Mononuclear cell (primary cell): Measurements from ENCODE around the gene RASEF. TPM values are rescaled to one million over a fixed set of nuclear protein-coding genes. Genes with fewer than 3 reads are reported as not detected.

ENCODE experiments used
- H3K27me3 ChIP-seq: 2 replicates; pipeline ENCODE4 v1.6.0; 2011; ENCODE audit warnings: low read length, control low read depth; ENCODE audit not compliant: insufficient read depth
- H3K4me1 ChIP-seq: 2 replicates; pipeline ENCODE4 v1.5.1; 2011; ENCODE audit warnings: mild to moderate bottlenecking, low read length, control low read depth; ENCODE audit not compliant: insufficient read depth
- H3K4me3 ChIP-seq: 2 replicates; pipeline ENCODE4 v1.5.1; 2011; ENCODE audit warnings: mild to moderate bottlenecking, low read length, moderate library complexity
- H3K9me3 ChIP-seq: 2 replicates; pipeline ENCODE4 v1.5.1; 2011; ENCODE audit warnings: low read depth, mild to moderate bottlenecking, control low read depth, low read length
- total RNA-seq: library from RNA; depleted of rRNA; stranded (reverse); fragments of >200 nt; gene quantifications from one replicate; pipeline ENCODE4 v1.2.3, GENCODE V29; 2012

The RASEF gene
- total RNA-seq, 1 donor, result under 0.01 TPM

DNA sequence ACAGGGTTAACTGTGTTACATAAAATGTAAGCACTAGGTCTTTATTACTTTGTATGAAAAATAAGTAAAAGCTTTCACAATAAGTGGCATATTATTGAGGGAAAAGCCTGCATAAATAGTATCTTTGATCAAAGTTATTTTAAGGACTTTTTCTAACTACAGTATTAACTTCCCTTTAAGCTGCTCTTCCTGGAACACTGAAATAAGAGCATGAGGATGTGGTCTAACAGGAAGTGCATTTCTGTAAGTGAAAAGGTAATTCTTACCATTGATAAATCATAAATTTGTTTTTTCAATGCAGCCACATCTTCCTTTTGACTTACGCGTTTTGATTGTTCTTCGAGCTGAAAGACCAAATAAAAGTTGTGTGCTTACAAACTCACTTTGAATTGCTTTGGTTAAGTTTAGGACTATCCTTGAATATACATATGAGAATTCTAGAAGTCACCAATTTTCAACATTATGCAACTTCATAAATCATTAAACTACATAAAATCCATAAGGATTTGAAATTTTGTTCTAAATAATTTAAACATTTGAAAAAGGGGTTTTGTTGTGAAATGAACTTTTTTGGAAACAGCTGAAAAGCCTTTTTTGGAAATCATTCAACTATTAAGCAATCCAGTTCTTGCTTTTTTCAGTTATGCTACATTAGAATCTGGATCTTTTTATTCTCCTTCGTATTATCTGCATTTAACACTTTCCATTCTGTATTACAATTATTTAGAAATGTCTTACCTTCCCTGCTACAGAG, 50.6 kb downstream of the RASEF start:
- Histone ChIP-seq H3K27me3 (no peaks in the 10 kb centered on the region), H3K4me3 (no peak overlapping the region), H3K4me1 (no peaks in the 10 kb centered on the region), H3K9me3 (no peaks in the 10 kb centered on the region)

DNA sequence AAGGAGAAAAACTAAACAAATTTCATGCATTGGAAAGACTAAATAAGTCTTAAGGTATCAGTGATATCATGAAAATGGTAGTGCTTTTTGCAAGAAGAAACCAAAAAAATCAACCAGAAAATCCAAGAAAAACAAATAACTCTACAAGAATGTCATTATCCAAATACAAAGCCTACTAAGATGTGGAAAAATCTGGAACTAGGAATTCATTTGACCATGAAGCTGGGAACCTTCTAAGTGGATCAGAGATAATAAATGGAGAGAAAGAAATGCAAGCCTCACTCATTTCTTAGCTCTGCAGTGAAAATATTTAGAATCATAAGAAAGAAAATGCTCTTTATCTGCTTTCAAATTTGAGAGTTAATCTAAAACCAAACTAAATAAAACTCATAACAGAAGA, 51.3 kb downstream of the RASEF start:
- H3K27me3 ChIP-seq, result no peaks in the 10 kb centered on the region
- no peaks in the 10 kb centered on the region for H3K4me1 ChIP-seq
- no peak overlapping the region for H3K4me3 ChIP-seq
- no peaks in the 10 kb centered on the region for H3K9me3 ChIP-seq

DNA sequence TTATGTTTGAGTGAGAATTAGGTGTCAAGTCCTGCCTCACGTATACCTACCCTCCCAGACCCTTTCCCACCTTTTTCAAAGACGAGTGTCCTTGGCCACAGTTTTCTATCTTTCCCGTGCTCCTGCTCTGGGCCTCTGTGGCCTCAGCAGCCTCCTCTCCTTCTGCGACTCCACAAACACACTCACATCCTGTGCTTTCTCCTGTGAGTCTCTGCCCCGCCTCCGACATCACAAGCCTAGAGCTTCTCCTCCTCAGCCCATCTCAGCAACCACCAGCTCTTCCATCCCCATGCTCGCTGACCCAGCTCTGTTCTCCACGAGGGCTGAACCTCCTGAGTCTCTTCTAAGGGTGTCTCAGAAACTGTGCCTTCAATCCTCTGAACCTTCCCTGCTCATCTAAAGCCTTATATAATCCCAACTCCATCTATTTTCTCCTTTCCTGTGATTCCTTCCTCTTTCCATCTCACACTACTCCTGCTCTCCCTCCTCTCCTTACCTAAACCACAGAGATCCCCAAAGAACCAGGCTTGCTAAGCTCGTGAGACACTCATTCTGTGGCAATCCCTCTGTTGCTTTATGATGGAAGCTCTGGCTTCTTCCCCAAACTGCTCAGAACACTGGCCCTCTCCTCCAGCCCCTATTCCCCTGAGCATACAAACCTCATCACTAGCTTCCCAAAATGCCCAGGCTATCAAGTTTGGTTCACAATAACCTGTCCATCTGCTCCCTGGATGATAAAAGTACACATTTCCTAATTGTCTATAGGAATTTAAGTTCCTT, 55.2 kb downstream of the RASEF start:
- H3K27me3 ChIP-seq, result no peaks in the 10 kb centered on the region
- no peak overlapping the region for H3K4me3 ChIP-seq
- H3K9me3 ChIP-seq, result no peaks in the 10 kb centered on the region
- H3K4me1 ChIP-seq, result no peaks in the 10 kb centered on the region

GRCh38 chr9:83006378-83006777, 56.6 kb downstream of the RASEF start:
- H3K27me3 ChIP-seq, result no peaks in the 10 kb centered on the region
- no peaks in the 10 kb centered on the region for H3K4me1 ChIP-seq

DNA sequence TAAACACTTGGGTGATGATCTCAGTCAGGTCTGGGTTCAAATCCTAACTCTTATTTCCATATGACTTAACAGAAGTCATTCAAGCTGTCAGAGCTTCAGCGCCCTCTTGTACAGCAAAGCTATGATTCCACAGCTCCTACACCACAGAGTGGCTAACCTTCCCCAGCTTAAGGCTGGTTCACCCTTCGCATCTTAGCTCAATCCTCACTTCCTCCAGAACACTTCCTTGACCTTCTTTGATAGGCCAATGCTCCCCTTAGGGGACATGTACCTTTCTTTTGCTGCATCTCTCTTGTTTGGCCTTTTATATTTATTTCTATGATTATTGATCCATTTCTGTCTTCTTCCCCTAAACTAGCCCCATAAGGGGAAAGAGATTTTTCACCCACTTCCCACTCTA, 57.0 kb downstream of the RASEF start:
- H3K27me3 ChIP-seq, result no peaks in the 10 kb centered on the region
- no peaks in the 10 kb centered on the region for H3K4me1 ChIP-seq
- H3K4me3 ChIP-seq, result no peak overlapping the region
- H3K9me3 ChIP-seq, result no peaks in the 10 kb centered on the region

More at GRCh38 chr9:83006378-83006777, 56.6 kb downstream of the RASEF start:
- H3K4me3 ChIP-seq, result no peak overlapping the region
- no peaks in the 10 kb centered on the region for H3K9me3 ChIP-seq

DNA sequence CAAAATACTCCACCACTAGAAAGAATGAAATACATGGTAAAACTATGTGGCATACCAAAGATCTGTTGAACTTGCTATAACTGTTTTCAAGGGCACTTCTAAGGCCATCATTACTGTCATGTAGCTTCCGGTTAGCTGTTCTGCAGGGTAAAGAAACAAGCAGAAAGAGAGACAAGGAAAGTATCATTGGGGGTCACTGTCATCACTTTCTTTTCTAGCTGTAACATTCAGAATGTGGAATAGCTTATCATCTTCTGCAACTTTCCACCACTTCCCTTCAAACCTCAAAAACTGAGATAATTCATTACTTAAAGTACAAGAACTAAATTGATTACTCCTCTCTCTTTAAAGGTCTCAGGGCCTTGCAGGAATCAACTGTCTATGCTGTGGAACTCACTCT, 57.6 kb downstream of the RASEF start:
- no peak overlapping the region for H3K4me3 ChIP-seq
- no peaks in the 10 kb centered on the region for H3K4me1 ChIP-seq
- H3K27me3 ChIP-seq, result no peaks in the 10 kb centered on the region
- no peaks in the 10 kb centered on the region for H3K9me3 ChIP-seq

DNA sequence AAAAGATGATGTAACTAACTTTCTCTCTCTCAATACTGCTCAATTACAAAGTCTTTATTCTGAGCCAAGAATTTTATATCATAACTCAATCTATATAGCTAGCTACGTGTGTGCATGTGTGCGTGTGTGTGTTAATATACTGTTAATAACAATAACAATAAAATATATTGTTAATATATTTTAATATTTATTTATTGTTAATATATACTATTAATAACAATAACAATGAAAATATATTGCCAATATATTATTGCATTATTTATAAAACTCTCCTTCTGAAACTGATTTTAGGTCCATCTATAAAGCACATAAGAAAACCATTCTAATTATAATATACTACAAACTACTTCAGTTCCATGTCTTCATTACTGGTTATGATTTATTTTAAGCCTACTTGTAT, 60.6 kb downstream of the RASEF start:
- no peaks in the 10 kb centered on the region for H3K4me1 ChIP-seq
- no peaks in the 10 kb centered on the region for H3K27me3 ChIP-seq
- no peak overlapping the region for H3K4me3 ChIP-seq
- no peaks in the 10 kb centered on the region for H3K9me3 ChIP-seq

DNA sequence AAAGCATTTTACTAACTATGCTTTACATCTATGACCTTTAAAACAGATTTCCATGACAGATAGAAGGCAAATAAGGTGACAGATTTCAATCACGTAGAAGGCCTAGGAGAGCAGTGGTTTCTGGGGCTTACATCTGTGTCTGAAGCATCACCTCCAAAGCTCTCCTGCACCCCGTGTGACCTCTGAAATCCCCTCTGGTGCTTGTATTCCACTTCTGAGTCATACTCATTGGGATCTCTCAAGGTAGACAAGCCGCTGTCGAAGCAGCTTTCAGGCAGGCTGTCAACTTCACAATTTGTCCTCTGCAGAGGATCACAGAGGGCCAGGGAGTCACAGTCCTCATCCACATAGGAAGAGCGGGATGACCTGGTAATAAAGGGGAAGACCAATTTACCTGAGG, 62.2 kb downstream of the RASEF start:
- Histone ChIP-seq H3K4me1 (no peaks in the 10 kb centered on the region), H3K27me3 (no peaks in the 10 kb centered on the region), H3K9me3 (no peaks in the 10 kb centered on the region), H3K4me3 (no peak overlapping the region)

- Histone ChIP-seq H3K4me3 (no peak overlapping the region), H3K9me3 (no peaks in the 10 kb centered on the region), H3K4me1 (no peaks in the 10 kb centered on the region), H3K27me3 (no peaks in the 10 kb centered on the region)
Measured at GRCh38 chr9:82998409-82998808, 64.5 kb downstream of the RASEF start.

GRCh38 chr9:82997476-82998140, 65.3 kb downstream of the RASEF start:
- Histone ChIP-seq H3K4me1 (no peaks in the 10 kb centered on the region), H3K9me3 (no peaks in the 10 kb centered on the region), H3K4me3 (no peak overlapping the region), H3K27me3 (no peaks in the 10 kb centered on the region)

GRCh38 chr9:82996941-82997340, 66.0 kb downstream of the RASEF start:
- H3K9me3 ChIP-seq, result no peaks in the 10 kb centered on the region

GRCh38 chr9:82993856-82994605, 68.9 kb downstream of the RASEF start:
- H3K4me1 ChIP-seq, result no peaks in the 10 kb centered on the region
- no peak overlapping the region for H3K4me3 ChIP-seq
- H3K27me3 ChIP-seq, result no peaks in the 10 kb centered on the region
- no peaks in the 10 kb centered on the region for H3K9me3 ChIP-seq

More at GRCh38 chr9:82996941-82997340, 66.0 kb downstream of the RASEF start:
- Histone ChIP-seq H3K27me3 (no peaks in the 10 kb centered on the region), H3K4me1 (no peaks in the 10 kb centered on the region), H3K4me3 (no peak overlapping the region)

DNA sequence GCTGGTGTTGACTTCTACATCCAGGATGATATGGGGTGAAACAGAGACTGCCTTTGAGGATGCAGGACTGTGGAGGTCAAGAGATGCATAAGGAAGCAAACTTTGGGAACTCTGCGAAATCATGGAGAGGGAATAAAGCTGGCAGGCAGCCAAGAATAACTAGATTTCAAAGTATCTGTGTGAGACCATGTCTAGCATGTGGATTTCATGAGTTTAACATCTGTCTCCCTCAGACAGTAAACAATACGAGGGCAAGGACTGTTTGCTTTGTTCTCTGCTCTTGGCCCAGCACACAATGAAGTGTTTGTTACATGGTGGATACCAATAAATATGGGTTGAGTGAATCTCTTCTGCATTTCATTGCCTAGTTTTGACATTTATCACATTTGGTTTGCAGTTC, 71.3 kb downstream of the RASEF start:
- Histone ChIP-seq H3K9me3 (no peaks in the 10 kb centered on the region), H3K27me3 (no peaks in the 10 kb centered on the region), H3K4me3 (no peak overlapping the region), H3K4me1 (no peaks in the 10 kb centered on the region)

DNA sequence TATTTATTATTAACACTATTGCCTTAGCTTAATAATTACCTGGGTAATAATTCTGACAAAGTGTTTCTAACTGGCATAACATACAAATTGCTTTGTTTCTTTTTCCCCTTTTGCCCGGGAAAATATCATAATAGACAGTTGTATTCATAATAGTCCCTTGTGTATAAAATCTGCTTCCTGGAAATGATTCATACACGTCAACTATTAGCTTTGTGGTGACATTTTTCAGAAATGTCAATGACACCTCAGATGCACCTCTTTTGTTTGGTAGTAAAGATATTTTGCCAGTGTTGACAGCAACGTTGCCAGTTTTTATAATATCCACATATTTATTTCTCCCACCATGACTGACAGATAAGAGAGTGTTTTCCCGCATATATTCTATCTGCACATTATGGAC, 73.0 kb downstream of the RASEF start:
- H3K27me3 ChIP-seq, result no peaks in the 10 kb centered on the region
- no peaks in the 10 kb centered on the region for H3K4me1 ChIP-seq
- H3K4me3 ChIP-seq, result no peak overlapping the region
- H3K9me3 ChIP-seq, result no peaks in the 10 kb centered on the region

- H3K9me3 ChIP-seq, result no peaks in the 10 kb centered on the region
- H3K4me3 ChIP-seq, result no peak overlapping the region
- H3K27me3 ChIP-seq, result no peaks in the 10 kb centered on the region
- H3K4me1 ChIP-seq, result no peaks in the 10 kb centered on the region
Measured at GRCh38 chr9:82988488-82988887, 74.5 kb downstream of the RASEF start.
